ENCODE data around the gene ANKRD55. TPM values are rescaled to one million over a fixed set of nuclear protein-coding genes. Genes with fewer than 3 reads are reported as not detected.

ANKRD55 gene
- total and polyA plus RNA-seq, 9 of the 15 experiments (the other 6 are each of a cell fraction or from before 2014, with no cell fraction given), result 3.4 to 10.6 (median 6.5) TPM

- 10% methylated on average over 6 of the region's 6 CpGs for WGBS (ENCODE audit: insufficient coverage, low coverage, missing lambda C conversion rate)
- no TSS peak for BruUV-seq (replicated peaks)
- H3K79me2 ChIP-seq (ENCODE audit: control insufficient read depth, insufficient read depth, low read length), result no peaks in the 10 kb centered on the region
- ATAC-seq (peak; percentile 83), DNase-seq (ENCODE audit: extremely low read depth in 1 of 4, low spot score in 3 of 4) (peak; percentile 22 to 63 (median 41)), FAIRE-seq (peak; percentile 82)
- H3K9me3 ChIP-seq (replicated peaks; ENCODE audit: control insufficient read depth, insufficient read depth, low read depth, low read length), result no peaks in the 10 kb centered on the region
- 0 out of 5 replicates have a peak, but pooled peaks cover 0 to 3% of the 10 kb centered on the region in 2 experiments for H3K4me1 ChIP-seq (replicated peaks in 1 of 2; ENCODE audit: control insufficient read depth in 2 of 2, insufficient read depth in 2 of 2, low read length in 2 of 2)
- H3K36me3 ChIP-seq (ENCODE audit: control insufficient read depth, insufficient read depth, low read length), result no peaks in the 10 kb centered on the region
- H3K4me3 ChIP-seq, result no peak overlapping the region
- no peak overlapping the region for H3K27ac ChIP-seq (ENCODE audit: extremely low read depth, low read depth, low read length)
- ChIA-PET CTCF (ENCODE audit: low intra/inter-chr PET ratio) (interaction anchor here (0.6 to 3.4 kb wide), 6 partner anchors 34 to 952 kb away, joined by 3 to 32 read pairs (median 7); no protein-coding TSS in a partner anchor), POLR2A (no interaction called here)
- H3K9ac ChIP-seq (ENCODE audit: insufficient read depth in 1 of 2, low read depth in 2 of 2, low read length in 2 of 2), result no peak overlapping the region
- H3K4me2 ChIP-seq (ENCODE audit: insufficient read depth, low read length), result no peak overlapping the region
- H3K27me3 ChIP-seq (ENCODE audit: control insufficient read depth in 2 of 2, insufficient read depth in 2 of 2, low read length in 2 of 2), result no peaks in the 10 kb centered on the region
- intact Hi-C loops (cut with micrococcal nuclease), result loop anchor here (1.0 kb wide), 1 partner anchor 333 kb away; no protein-coding TSS in a partner anchor
- H4K20me1 ChIP-seq (replicated peaks; ENCODE audit: control insufficient read depth, insufficient read depth, low read length), result no peaks in the 10 kb centered on the region
- in situ Hi-C loops (cut with MboI), result no loop called here
- no peaks in the 10 kb centered on the region for H3K9me1 ChIP-seq (ENCODE audit: control insufficient read depth, insufficient read depth, low read length)
- no peak overlapping the region for H2AFZ ChIP-seq (ENCODE audit: low read depth, low read length)
- peak; percentile 46; the same call in 1 of the 2 replicates for TF ChIP-seq SMC3 (conservative IDR thresholded peaks at IDR 0.05; ENCODE audit: insufficient read depth, low read depth, low read length)
- no peak for TF ChIP-seq NBN (IDR thresholded peaks at IDR 0.05; ENCODE audit: low read depth)
- peak; percentile 47; the same call in 1 of the 2 replicates for TF ChIP-seq REST (IDR thresholded peaks at IDR 0.05; ENCODE audit: borderline replicate concordance)
- TF ChIP-seq REST (CRISPR knock-in tag; IDR thresholded peaks at IDR 0.05; ENCODE audit: low read depth), result no peak
- TF ChIP-seq, protein P1, sequence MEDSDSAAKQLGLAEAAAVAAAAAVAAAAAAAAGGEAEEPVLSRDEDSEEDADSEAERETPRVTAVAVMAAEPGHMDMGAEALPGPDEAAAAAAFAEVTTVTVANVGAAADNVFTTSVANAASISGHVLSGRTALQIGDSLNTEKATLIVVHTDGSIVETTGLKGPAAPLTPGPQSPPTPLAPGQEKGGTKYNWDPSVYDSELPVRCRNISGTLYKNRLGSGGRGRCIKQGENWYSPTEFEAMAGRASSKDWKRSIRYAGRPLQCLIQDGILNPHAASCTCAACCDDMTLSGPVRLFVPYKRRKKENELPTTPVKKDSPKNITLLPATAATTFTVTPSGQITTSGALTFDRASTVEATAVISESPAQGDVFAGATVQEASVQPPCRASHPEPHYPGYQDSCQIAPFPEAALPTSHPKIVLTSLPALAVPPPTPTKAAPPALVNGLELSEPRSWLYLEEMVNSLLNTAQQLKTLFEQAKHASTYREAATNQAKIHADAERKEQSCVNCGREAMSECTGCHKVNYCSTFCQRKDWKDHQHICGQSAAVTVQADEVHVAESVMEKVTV (CRISPR knock-in tag; IDR thresholded peaks at IDR 0.05), result 0 out of 2 replicates have a peak, but pooled peaks have one; percentile 6
- no peak for TF ChIP-seq ZBTB8A (IDR thresholded peaks at IDR 0.05; ENCODE audit: partially characterized antibody)
- peak; percentile 74; the same call in 1 of the 2 replicates for TF ChIP-seq DMBX1 (CRISPR knock-in tag; IDR thresholded peaks at IDR 0.05; ENCODE audit: borderline replicate concordance)
Observed at GRCh38 chr5:56269216-56269927, 36.2 kb upstream of the ANKRD55 start.

Measured in K562 (cell line).